GM12891 (cell line): ENCODE measurements around the gene PLCB1.

Experiments
- POLR2A ChIP-seq: IDR thresholded peaks from 2 replicates; pipeline ENCODE4 v1.6.1; 2011; ENCODE audit warnings: low read depth, low read length, control low read depth
- TAF1 ChIP-seq: IDR thresholded peaks from 2 replicates; pipeline ENCODE4 v1.6.1; 2011; ENCODE audit warnings: low read depth, low read length, control low read depth

GRCh38 chr20:8633366-8633765, 501.3 kb downstream of the PLCB1 start:
- TF ChIP-seq POLR2A (no peak), TAF1 (no peak)
